Memory B cell (primary cell): ENCODE results near the gene ASIC1.
A peak's percentile ranks its signal among the peaks of the same experiment; 100 is the strongest.

ENCODE experiments used
- ATAC-seq: fragments of 150-1000 bp; cut with Tn5 transposase; 2 replicates; pipeline ENCODE4 v1.10.0; 2021; ENCODE audit warnings: low read depth, mild to moderate bottlenecking, moderate library complexity
- DNase-seq, 2 donors: peaks; one replicate each; pipeline ENCODE4 v3.0.0; 2022; ENCODE audit warnings: low spot score in 2 of 2
- H3K27ac Mint-ChIP-seq: one replicate; pipeline ENCODE4 v1.8.0; 2022; ENCODE audit warnings: mild to moderate bottlenecking, moderate library complexity, mixed read lengths
- H3K27me3 Mint-ChIP-seq: one replicate; pipeline ENCODE4 v1.8.0; 2022; ENCODE audit warnings: mixed read lengths
- H3K36me3 Mint-ChIP-seq: one replicate; pipeline ENCODE4 v1.8.0; 2022; ENCODE audit warnings: mild to moderate bottlenecking, mixed read lengths
- H3K4me1 Mint-ChIP-seq: one replicate; pipeline ENCODE4 v1.8.0; 2022; ENCODE audit warnings: mixed read lengths
- H3K4me3 Mint-ChIP-seq: one replicate; pipeline ENCODE4 v1.8.0; 2022; ENCODE audit warnings: mild to moderate bottlenecking, moderate library complexity, mixed read lengths
- H3K9me3 Mint-ChIP-seq: one replicate; pipeline ENCODE4 v1.8.0; 2022; ENCODE audit warnings: mixed read lengths

ASIC1 gene

DNA sequence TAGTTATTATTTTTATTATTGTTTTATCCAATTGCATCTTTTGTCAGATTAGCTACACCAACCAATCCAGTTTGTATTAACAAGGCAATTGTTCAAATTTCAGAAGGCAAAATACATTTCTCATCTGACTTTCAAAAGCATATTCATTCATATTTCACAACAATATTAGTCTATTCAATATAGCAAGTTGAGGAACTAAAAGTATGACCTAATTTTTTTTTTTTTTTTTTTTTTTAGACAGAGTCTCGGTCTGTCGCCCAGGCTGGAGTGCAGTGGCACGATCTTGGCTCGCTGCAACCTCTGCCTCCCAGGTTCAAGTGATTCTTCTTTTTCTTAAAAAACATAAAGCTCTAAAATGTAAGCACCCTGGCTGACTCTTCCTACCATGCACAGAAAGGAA, 71.9 kb downstream of the ASIC1 start:
- Mint-ChIP-seq H3K9me3 (no peaks in the 10 kb centered on the region), H3K36me3 (peaks cover 31% of the 10 kb centered on the region), H3K4me3 (no peak overlapping the region), H3K4me1 (peaks cover 26% of the 10 kb centered on the region), H3K27me3 (no peaks in the 10 kb centered on the region), H3K27ac (no peak overlapping the region)
- ATAC-seq: no peak
- no peak for DNase-seq

DNA sequence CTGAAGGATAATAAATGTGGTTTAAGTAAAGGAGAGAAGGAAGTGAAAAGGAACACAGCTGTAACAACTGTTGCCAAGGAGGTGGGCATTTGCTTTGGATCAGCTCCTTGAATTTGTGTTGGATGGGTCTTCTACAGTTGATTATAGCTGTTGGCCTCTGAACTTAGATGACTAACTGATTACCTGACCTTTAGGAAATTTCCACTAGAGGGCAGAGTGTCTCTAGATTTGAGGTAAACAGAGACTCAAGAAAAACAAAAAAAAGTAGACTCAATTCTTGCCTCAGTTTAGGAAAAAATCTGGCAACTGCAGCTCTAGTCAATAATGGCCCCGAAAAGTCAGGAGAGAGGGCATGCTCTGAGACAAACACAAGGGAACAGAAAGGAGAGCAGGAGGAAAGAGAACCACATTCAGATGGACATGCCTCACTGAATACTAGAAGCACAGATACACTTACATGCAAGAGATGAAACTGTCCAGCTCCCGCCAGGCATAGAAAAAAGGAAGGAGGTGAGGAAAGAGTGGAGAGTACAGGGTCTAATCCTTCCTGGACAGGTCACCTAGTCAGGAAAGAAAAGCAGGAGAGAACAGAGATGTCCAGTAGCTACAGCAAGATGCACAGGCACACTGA, 75.2 kb downstream of the ASIC1 start:
- Mint-ChIP-seq H3K4me3 (no peak overlapping the region), H3K27me3 (no peaks in the 10 kb centered on the region), H3K36me3 (peaks cover 41% of the 10 kb centered on the region), H3K4me1 (peaks cover 19% of the 10 kb centered on the region), H3K9me3 (no peaks in the 10 kb centered on the region), H3K27ac (peak overlapping the region; percentile 16)
- DNase-seq: no peak
- ATAC-seq: no peak
